ENCODE measurements around the gene ARHGAP10.

GRCh38 chr4:147793569-147794313, 61.9 kb downstream of the ARHGAP10 start:
- TF ChIP-seq GATA2 (IDR thresholded peaks at IDR 0.05; ENCODE audit: low read depth, low read length) (no peak), GATA3 (IDR thresholded peaks at IDR 0.05; ENCODE audit: low read depth, low read length) (no peak)

Measured in SH-SY5Y (cell line).